Kidney (tissue), 14 donors: Measurements from ENCODE around the gene PDLIM5. TPM values are rescaled to one million over a fixed set of nuclear protein-coding genes. Genes with fewer than 3 reads are reported as not detected.

ENCODE experiments used
- DNase-seq, 5 donors: peaks; one replicate each; pipeline ENCODE4 v3.0.0-alpha.2; 2013 to 2020
- FAIRE-seq: peaks from 2 replicates; lab custom pipeline; 2012; peaks lifted over from hg19 to GRCh38; lab: Jason Lieb, UNC
- H3K27ac ChIP-seq, 2 donors: one replicate each; pipeline ENCODE4 v1.7.0; 2013; ENCODE audit warnings: low read depth in 2 of 2, low read length in 2 of 2, inconsistent platforms in 1 of 2
- H3K27me3 ChIP-seq: one replicate; pipeline ENCODE4 v1.7.1; 2013; ENCODE audit warnings: low read length, inconsistent platforms; ENCODE audit not compliant: control insufficient read depth, insufficient read depth
- H3K36me3 ChIP-seq, 3 donors: one replicate each; pipeline versions ENCODE4 v1.7.0 to v1.7.1; 2013; ENCODE audit warnings: low read length in 3 of 3, control low read depth in 1 of 3, inconsistent platforms in 1 of 3; ENCODE audit not compliant: insufficient read depth in 3 of 3, control insufficient read depth in 2 of 3
- H3K4me1 ChIP-seq, 3 donors: one replicate each; pipeline versions ENCODE4 v1.7.0 to v1.7.1; 2013; ENCODE audit warnings: low read length in 3 of 3, inconsistent platforms in 1 of 3, low read depth in 1 of 3; ENCODE audit not compliant: control insufficient read depth in 2 of 3, insufficient read depth in 2 of 3
- H3K4me3 ChIP-seq, 3 donors: one replicate each; pipeline versions ENCODE4 v1.7.0 to v1.8.1; 2013; ENCODE audit warnings: low read length in 3 of 3, control low read depth in 1 of 3, inconsistent platforms in 1 of 3
- H3K9ac ChIP-seq, 3 donors: one replicate each; pipeline versions ENCODE4 v1.7.0 to v1.7.1; 2013; ENCODE audit warnings: low read length in 3 of 3, control low read depth in 1 of 3, inconsistent platforms in 1 of 3
- H3K9me3 ChIP-seq, 3 donors: one replicate each; pipeline versions ENCODE4 v1.7.0 to v1.7.1; 2013; ENCODE audit warnings: low read length in 3 of 3, control low read depth in 1 of 3, inconsistent platforms in 1 of 3; ENCODE audit not compliant: control insufficient read depth in 2 of 3, insufficient read depth in 1 of 3
- intact Hi-C: fragments of 100-400 bp; cut with DNase I; formaldehyde crosslinking; loops from one replicate; pipeline ENCODE4 v1.11.1; 2022
- polyA plus RNA-seq: library from polyadenylated mRNA; stranded (reverse); fragments of 350-450 nt; fragmentation: Illumina TruSeq; extraction: RNeasy Lipid Tissue Mini Kit (QIAGEN cat#74804); gene quantifications from one replicate; pipeline ENCODE4 v1.2.3, GENCODE V29; 2014; ENCODE audit warnings: low read depth, low replicate concordance; ENCODE audit not compliant: insufficient read depth
- total RNA-seq: library from RNA; stranded (reverse); fragmentation: NEBNext Ultra II Directional; extraction: Animal tissue kit (Norgen Biotek cat#: 25700); gene quantifications from one replicate; pipeline ENCODE4 v1.2.1, GENCODE V29; 2021
- TF ChIP-seq, protein P1 (sequence below): IDR thresholded peaks from 3 replicates; pipeline ENCODE4 v1.5.1; 2012; ENCODE audit warnings: mild to moderate bottlenecking, moderate library complexity, borderline replicate concordance; ENCODE audit not compliant: insufficient read depth; ENCODE audit errors: extremely low read depth
- donor health status: control.
- donor health status: control.
- donor health status: control.
- donor health status: control.
- donor health status: control.
- donor health status: DM: yes; HTN: yes; CAD: no.
- donor health status: Normal renal cell carcinoma (clear cell type).

PDLIM5 gene
- total and polyA plus RNA-seq, 2 donors from 2014 or later = 24.3 to 167 TPM

GRCh38 chr4:94419549-94419948 is 32.2 kb upstream of the PDLIM5 start:
- H3K4me1 ChIP-seq = no peaks in the 10 kb centered on the region
- DNase-seq (no peak), FAIRE-seq (no peak)
- H3K27ac ChIP-seq = no peak overlapping the region
- TF ChIP-seq, protein P1, sequence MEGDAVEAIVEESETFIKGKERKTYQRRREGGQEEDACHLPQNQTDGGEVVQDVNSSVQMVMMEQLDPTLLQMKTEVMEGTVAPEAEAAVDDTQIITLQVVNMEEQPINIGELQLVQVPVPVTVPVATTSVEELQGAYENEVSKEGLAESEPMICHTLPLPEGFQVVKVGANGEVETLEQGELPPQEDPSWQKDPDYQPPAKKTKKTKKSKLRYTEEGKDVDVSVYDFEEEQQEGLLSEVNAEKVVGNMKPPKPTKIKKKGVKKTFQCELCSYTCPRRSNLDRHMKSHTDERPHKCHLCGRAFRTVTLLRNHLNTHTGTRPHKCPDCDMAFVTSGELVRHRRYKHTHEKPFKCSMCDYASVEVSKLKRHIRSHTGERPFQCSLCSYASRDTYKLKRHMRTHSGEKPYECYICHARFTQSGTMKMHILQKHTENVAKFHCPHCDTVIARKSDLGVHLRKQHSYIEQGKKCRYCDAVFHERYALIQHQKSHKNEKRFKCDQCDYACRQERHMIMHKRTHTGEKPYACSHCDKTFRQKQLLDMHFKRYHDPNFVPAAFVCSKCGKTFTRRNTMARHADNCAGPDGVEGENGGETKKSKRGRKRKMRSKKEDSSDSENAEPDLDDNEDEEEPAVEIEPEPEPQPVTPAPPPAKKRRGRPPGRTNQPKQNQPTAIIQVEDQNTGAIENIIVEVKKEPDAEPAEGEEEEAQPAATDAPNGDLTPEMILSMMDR = no peak
- H3K9ac ChIP-seq = no peak overlapping the region
- intact Hi-C loops = no loop called here
- H3K27me3 ChIP-seq = no peaks in the 10 kb centered on the region
- H3K9me3 ChIP-seq = no peaks in the 10 kb centered on the region
- H3K4me3 ChIP-seq = no peak overlapping the region
- H3K36me3 ChIP-seq = no peaks in the 10 kb centered on the region

GRCh38 chr4:94419956-94420355 is 31.8 kb upstream of the PDLIM5 start:
- Histone ChIP-seq H3K27me3 (no peaks in the 10 kb centered on the region), H3K9me3 (no peaks in the 10 kb centered on the region), H3K36me3 (no peaks in the 10 kb centered on the region), H3K4me3 (no peak overlapping the region), H3K4me1 (no peaks in the 10 kb centered on the region), H3K9ac (no peak overlapping the region), H3K27ac (no peak overlapping the region)
- FAIRE-seq (no peak), DNase-seq (no peak)
- intact Hi-C loops = no loop called here
- TF ChIP-seq, protein P1 = no peak

DNA sequence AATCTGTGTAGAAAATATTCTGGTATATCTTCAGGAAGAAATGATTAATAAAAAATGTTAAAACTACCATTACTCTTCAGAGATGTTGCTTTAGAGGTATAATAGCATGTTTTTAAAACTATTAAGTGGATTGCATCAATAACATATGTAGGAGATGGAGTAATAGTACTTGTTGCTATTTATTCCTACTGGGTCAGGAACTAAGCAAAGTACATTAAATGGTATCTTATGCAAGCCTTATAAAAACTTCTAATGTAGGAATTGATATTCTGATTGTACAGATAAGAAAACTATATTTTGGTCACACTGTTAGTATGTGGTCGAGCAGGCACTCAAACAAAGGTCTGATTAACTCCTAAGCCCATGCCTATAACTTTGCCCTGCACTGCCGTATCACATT is 31.4 kb upstream of the PDLIM5 start:
- Histone ChIP-seq H3K36me3 (no peaks in the 10 kb centered on the region), H3K27ac (no peak overlapping the region), H3K9ac (no peak overlapping the region), H3K4me3 (no peak overlapping the region), H3K4me1 (no peaks in the 10 kb centered on the region), H3K9me3 (no peaks in the 10 kb centered on the region), H3K27me3 (no peaks in the 10 kb centered on the region)
- FAIRE-seq = peak; percentile 67
- DNase-seq = no peak
- intact Hi-C loops = no loop called here
- TF ChIP-seq, protein P1 = no peak

GRCh38 chr4:94426783-94427182 is 25.0 kb upstream of the PDLIM5 start:
- Histone ChIP-seq H3K27me3 (no peaks in the 10 kb centered on the region), H3K4me3 (no peak overlapping the region), H3K9me3 (peaks cover 0 to 17% (median 0%) of the 10 kb centered on the region in 3 donors), H3K36me3 (no peaks in the 10 kb centered on the region), H3K9ac (no peak overlapping the region), H3K27ac (no peak overlapping the region), H3K4me1 (no peaks in the 10 kb centered on the region)
- DNase-seq (no peak), FAIRE-seq (no peak)
- intact Hi-C loops = no loop called here
- TF ChIP-seq, protein P1 = no peak
